GM10847 (cell line): Measurements from ENCODE around the gene RNF215.
A peak's percentile ranks its signal among the peaks of the same experiment; 100 is the strongest.

Source experiments
- POLR2A ChIP-seq: IDR thresholded peaks from 2 replicates; pipeline ENCODE4 v1.6.1; 2011; ENCODE audit not compliant: insufficient read length; ENCODE audit errors: extremely low read depth

The RNF215 gene

DNA sequence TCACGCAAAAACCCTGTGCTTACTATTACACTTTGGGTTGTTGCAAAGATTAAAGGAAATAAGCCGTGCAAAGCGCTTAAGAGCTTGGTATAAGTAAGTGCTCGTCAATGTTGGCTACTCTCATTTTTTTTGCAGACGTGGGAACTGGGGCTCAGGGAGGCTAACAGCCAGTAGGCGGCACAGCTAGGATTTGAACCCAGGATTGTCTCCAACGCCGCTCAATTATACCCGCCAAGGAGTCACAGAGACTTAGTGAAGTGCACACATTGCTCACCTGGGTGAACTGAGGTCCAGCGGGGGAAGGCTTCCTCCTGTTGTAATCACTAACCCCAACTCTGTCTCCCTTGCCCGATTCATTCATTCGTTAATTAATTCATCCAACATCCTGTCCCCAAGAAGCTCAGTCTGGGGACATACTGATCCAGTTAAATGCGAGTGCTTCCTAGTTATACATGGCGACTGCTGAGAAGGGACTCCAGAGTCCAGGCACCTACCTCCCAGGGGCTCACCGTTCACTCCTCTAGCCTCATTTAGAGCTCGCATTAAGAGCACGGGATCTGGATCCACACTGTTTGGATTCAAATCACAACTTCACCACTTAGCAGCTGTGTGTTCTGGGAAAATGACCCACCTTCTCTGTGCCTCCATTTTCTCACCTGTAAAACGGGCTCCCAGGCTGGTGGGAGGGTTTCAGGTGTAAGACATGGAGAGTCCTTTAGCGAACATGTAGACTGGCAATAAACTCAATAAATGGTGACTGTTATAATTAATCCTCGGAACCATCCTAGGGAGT, 37.5 kb upstream of the RNF215 start:
- no peak for TF ChIP-seq POLR2A

DNA sequence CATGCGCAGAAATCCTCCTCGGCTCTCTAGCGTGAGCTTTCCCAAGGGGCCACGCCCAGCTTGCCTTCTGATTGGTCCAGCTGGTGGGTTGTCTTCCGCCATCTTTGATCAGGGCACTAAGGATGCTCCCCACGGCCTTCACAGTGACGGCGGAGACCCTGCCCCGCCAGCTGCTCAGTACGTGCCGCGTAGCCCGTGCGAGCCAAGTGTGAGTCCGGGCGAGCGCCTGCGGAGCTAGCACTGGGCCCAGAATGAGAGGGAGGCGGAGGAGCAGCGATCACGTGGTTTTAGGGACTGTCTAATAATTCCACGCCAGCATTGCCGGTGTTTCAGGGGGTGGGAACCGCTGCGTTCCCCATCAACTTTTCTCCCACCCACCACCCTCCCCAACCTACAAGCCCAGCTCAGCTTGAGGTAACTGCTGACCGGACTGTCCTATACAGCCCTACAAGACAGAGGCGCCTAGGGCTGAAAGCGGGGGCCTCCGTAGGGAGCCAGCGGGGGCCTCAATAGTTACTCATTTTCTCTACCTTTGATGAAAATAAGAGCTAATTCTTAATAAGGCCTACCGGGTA, 36.8 kb upstream of the RNF215 start:
- peak; percentile 27 for TF ChIP-seq POLR2A

DNA sequence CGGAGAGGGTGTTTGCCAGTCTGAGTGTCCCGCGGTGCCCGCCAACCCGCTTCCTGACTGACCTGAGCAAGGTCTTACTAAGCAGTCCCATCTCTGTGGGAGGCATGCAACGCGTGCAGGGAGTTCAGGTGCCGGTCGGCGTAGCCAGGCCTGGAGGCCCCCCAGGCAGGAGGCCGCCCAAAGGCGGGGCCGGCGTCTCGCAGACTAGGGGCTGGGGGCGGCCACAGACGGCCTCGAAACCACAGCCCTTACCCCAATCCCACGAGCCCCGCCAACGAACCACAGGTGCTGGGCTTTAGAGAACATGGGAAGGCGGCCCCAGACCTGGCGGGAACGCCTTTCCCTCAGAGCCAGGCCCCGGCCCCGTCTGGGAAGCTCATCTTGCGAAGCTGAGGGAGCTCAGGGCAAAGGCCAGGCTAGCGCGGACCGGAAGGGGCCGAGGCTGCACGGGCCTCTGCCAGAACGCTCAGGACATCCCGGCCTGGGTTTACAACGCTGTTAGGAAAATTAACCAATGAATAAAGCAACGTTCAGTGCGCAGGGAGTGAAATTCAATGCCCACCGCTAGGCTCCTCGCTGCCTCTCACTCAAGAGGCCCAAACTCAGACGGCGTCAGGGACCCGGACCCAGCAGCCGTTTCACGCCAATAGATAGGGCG, 36.2 kb upstream of the RNF215 start:
- TF ChIP-seq POLR2A: peak; percentile 69

DNA sequence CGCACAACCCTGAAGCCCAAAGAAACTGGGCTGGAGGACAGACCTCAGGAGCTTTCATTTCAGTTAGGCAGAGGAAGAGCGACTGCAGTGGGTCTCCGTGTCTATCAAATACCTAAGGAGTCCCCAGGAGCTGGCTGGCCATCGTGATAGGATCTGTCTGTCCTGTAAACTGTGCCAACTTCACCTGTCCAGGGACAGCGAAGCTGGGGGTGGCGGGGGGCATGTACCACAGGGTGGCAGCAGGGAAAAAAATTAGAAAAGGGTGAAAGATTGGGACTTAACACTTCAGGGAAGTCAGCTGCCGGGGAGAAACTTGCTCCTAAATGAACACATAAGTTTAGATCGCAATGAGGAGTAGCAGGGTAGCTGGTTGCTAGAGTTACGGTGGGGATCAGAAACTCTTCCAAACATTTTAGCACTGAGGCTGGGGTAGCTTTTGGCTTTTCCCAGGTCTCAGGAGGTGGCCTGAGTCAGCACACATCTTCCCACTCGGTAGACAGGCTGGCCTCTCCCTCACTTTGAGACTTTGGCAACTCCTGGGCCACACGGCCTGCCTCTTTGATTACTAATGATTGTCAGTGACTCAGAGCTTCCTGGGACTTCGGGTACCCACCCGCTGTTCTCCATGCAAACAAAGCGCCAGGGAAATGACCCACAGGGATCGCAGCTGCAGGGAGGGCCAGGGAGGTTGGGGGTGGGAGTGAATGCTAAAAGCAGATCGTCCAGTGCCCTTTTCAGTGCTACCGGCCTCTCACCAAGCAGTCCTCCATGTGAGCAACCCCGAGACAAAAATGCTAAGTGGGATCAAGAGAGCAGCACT, 35.5 kb upstream of the RNF215 start:
- TF ChIP-seq POLR2A: no peak

DNA sequence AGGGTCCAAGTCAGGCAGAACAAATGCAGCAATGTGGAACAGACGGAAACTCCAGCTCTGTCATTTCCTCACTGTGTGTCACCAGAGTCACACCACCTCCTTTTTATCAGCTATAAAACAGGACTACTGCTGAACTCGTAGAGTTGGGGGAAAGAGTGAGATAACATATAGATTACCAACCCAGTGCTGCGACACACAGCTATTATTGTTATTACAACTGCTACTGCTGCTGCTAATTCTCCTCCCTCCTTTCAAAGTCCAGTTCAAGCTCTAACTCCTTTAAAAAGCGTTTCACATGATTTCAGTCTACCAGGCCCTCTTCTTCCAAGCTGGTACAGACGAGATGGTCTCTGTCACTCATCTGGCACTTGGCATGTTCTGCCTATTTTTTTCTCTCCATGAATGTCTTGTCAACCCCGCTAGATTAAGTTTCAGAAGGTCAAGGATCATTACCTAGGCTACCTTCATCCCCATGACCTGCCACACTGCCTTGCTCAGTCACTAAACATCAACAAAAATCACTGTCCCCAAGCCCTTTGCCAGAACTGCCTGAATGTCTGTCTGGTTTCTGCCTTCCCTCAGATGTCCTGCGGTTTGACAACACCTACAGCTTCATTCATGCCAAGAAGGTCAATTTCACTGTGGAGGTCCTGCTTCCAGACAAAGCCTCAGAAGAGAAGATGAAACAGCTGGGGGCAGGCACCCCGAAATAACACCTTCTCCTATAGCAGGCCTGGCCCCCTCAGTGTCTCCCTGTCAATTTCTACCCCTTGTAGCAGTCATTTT, 34.7 kb upstream of the RNF215 start:
- TF ChIP-seq POLR2A: no peak

DNA sequence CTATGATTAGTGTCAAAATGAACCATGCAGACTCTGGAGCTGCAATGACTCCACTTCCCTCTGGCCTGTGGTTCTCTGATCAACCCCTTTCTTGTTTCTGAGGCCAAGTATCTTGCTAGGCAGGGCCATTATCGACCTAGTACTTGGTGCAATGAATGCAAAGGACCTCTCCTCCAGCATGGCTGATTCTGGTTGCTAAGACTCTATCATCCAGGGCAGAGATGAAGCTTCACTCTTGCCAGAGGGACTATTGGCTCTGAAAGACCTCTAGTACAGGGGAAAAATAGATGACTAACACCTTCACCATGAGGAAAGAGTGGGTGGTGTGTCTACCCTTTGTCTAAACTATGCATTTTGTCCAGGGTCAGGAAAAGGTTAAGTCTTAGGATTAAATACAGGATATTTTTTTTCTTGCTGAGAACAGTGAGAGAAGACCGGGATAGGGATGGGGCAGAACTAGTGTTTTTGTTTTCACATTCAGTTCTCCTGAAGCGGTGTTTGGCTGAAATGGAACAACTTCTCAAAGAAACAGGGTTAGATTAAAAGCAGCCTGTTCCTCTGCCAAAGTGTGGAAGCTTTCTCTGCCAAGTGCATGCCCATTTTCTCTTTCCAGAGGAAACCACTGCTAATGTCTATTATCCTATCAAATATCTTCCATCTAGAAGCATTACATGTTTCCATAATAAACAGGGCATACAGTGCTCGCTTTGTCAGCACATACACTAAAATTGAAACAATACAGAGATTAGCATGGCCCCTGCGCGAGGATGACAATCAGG, 33.3 kb upstream of the RNF215 start:
- no peak for TF ChIP-seq POLR2A

DNA sequence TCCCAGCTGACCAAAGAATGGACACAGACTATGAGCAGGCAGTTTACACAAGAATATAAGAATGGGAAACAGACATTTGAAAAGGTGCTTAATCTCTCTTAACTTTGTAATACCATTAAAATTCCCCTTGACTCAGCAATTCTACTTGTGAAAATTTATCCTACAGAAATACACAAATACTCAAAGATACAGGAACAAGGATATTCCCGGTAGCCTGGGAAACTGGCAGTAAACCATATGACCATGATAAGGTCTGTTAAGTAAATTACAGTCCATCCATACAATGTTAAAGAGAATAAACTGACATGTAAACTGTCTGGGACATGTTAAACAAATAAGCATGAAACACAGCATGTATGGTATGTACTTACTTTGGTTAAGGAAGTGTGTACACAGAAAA, 29.6 kb upstream of the RNF215 start:
- TF ChIP-seq POLR2A: no peak

DNA sequence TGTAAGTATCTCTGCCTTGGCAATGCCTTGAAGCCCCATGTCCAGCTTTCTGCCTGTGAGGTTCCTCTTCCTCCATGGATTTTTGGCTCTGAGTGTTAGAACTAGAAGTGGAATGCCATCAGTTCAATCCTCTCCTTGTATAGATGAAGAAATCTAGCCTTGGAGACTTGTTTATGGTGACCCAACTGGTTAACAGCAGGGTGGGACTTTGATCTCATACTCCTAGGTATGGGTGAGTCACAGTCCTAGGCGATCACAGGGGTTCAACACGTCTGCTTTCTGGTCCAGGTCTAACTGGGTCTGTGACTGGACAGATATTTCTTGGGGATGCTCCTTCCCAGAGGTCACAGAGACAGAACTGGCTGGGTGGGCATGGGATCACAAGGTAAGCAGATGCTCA, 29.2 kb upstream of the RNF215 start:
- no peak for TF ChIP-seq POLR2A

DNA sequence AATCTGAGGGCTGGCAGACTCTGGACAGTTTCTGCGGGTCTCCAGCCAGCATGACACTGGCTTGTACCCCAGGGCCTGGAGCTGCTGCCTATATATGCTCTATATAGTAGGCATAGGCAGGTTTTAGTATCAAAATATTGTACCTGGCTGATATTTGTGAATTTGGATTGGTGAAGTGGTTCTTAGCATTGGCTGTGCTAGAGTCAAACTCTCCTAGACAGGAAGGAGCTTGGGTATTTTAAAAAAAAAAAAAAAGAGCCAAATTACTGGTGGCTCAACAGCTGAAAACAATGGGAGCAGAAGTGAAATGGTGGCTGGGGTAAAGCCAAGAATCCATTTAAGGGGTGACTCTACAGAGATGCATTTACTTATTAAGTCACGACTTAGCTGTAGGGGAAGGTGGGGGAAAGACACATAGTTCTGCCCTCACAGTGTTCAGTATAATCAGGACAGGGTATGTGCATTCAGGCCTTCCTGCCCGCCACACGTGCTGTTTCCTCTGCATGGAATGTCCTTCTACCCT, 27.4 kb upstream of the RNF215 start:
- TF ChIP-seq POLR2A: no peak

DNA sequence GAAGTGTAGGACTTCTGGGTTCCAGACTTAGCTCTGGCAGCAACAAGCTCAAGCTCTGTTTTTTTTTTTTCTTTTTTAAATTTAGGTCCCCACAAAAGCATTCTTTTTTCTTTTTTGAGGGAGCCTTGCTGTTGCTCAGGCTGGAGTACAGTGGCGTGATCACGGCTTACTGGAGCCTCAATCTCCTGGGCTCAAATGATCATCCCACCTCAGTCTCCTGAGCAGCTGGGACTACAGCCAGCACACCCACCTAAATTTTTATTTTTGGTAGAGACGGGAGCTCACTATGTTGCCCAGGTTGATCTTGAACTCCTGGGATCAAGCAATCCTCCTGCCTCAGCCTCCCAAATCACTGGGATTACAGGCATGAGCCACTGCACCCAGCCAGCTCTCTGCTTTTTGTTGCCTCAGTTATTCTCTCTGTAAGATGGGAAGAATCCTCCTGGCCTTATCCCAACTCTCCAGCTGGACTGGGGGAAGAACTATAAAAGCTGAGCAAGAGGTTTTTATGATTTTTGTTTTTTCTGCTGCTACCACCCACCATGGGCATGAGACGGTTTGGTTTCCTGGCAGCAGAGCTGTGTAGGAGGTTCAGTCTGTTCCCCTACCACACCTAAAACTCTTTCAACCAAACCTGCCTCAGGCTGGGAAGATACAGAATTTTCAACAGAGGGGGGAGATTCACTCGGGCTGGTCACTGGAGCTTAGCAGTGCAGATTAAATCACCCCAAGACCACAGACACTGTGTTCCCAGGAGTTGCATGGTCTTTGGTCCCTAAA, 26.7 kb upstream of the RNF215 start:
- no peak for TF ChIP-seq POLR2A

DNA sequence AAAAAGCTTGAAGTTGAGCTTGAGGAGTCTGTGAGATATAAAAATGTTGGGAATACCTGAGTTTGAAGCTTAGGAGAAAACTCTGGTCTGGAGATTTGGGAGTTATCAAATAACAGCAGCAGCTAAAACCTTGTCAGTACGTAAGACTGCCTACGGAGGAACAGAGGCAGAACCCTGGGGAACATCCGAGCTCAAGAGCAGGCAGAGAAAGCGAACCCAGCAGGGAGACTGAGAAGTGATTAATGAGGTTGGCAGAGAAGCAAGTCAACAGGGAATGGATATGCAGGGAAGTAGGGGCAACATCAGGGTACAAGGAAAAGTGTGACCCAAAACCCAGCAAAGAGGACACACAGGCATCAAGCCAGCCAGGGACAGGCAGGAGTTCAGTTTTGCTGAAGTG, 25.8 kb upstream of the RNF215 start:
- no peak for TF ChIP-seq POLR2A

DNA sequence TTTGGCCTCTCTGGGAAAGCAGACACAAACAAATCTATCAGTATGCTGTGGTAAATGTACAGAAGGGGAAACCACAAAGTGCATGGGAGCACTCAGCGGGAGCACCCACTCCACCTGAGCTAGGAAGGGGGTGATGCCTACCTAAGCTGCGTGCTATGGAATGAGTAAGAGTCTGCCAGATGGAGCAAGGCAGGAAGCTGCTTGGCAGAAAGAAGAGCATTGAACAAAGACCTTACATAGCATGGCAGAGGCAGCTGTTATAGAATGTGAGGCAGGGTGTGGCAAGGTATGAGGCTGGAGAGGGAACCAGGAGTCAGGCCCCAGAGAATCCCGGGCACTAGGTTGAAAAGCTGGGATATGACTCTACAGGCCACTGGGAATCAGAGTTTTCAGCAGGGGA, 24.6 kb upstream of the RNF215 start:
- TF ChIP-seq POLR2A: no peak

DNA sequence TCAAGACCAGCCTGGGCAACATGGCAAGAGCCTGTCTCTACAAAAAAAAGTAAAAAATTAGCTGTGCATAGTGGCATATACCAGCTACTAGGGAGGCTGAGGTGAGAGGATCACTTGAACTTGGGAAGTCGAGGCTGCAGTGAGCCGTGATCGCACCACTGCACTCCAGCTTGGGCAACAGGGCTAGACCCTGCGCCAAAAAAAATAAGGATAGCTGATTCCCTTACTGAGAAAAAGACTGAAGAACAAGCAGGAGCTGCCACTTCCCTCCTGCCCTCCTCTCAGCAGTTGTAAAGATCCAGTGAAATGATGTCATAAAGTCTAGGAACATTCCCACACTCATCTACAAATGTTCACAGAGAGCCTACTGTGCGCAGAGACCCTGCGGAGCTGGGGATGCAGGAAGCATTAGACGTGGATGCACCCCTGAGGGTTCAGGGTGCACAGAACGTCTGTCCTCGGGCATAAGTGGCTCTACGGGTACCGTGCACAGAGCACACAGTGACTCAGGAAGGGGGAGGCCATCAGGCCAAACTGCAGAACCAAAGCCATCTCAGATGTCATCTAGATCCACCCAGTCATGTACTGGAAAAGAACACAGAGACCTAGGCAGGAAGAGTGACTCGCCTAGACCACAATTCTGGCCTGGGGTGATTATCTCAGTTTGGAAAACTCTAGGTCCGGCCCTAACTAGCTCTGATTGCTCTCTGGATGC, 21.3 kb upstream of the RNF215 start:
- TF ChIP-seq POLR2A: no peak

DNA sequence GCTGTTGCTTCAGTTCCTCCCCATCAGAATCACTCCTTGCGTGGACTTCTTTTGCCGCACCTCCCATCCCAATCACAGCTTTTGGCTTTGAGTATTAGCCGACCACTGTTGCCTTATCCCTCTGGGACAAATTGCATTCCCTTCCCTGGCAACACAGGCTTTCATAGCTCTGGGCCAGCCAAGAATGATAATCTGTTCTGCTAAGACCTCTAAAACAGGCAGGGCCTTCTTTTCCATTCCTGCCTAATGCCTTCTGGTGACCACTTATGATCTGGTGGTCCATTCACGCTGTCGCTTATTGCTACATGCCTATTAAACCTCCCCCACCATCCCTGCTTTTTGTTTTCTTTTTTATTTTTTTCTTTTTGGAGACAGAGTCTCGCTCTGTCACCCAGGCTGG, 19.2 kb upstream of the RNF215 start:
- no peak for TF ChIP-seq POLR2A
